Aorta (tissue), 5 donors: ENCODE measurements around the gene ZNF598. TPM values are rescaled to one million over a fixed set of nuclear protein-coding genes. Genes with fewer than 3 reads are reported as not detected.
A peak's percentile ranks its signal among the peaks of the same experiment; 100 is the strongest.

ENCODE experiments used
- ATAC-seq: fragments of 200-7000 bp; cut with Tn5 transposase; one replicate; pipeline ENCODE4 v1.9.1; 2022; ENCODE audit warnings: moderate library complexity; ENCODE audit not compliant: low FRiP score
- DNase-seq, 2 donors: peaks; one replicate each; pipeline ENCODE4 v3.0.0-alpha.2; 2020
- H3K27ac ChIP-seq, 2 donors: one replicate each; pipeline ENCODE4 v1.5.1; 2013; ENCODE audit warnings: low read length in 2 of 2, mild to moderate bottlenecking in 2 of 2, moderate library complexity in 2 of 2, control low read depth in 1 of 2, inconsistent platforms in 1 of 2, low read depth in 1 of 2
- H3K27me3 ChIP-seq, 2 donors: one replicate each; pipeline ENCODE4 v1.6.1; 2013; ENCODE audit warnings: control low read depth in 1 of 2, low read length in 1 of 2, mild to moderate bottlenecking in 1 of 2, moderate library complexity in 1 of 2; ENCODE audit not compliant: insufficient read depth in 2 of 2, control insufficient read depth in 1 of 2
- H3K36me3 ChIP-seq, 2 donors: one replicate each; pipeline ENCODE4 v1.6.1; 2013; ENCODE audit warnings: control low read depth in 1 of 2, low read length in 1 of 2, mild to moderate bottlenecking in 1 of 2; ENCODE audit not compliant: insufficient read depth in 2 of 2, control insufficient read depth in 1 of 2
- H3K4me1 ChIP-seq, 2 donors: one replicate each; pipeline ENCODE4 v1.6.1; 2013; ENCODE audit warnings: low read length in 2 of 2, control low read depth in 1 of 2, mild to moderate bottlenecking in 1 of 2, moderate library complexity in 1 of 2; ENCODE audit not compliant: insufficient read depth in 2 of 2, control insufficient read depth in 1 of 2
- H3K4me3 ChIP-seq, 2 donors: one replicate each; pipeline ENCODE4 v1.5.1; 2013; ENCODE audit warnings: low read length in 2 of 2, control low read depth in 1 of 2, mild to moderate bottlenecking in 1 of 2
- H3K9me3 ChIP-seq: one replicate; pipeline ENCODE4 v1.6.1; 2013; ENCODE audit warnings: mild to moderate bottlenecking, low read length; ENCODE audit not compliant: control insufficient read depth
- WGBS, 2 donors: extraction: QIAGEN DNeasy Blood & Tissue Kit; methylation state at CpG; one replicate each; pipeline ENCODE4 v1.1.7; 2013; 5-methylcytosine and 5-hydroxymethylcytosine counted together
- intact Hi-C, 2 donors: fragments of 100-400 bp; cut with DNase I; formaldehyde crosslinking; loops; one replicate each; pipeline versions ENCODE4 v1.14.2 to v1.15.0; 2022
- polyA plus RNA-seq, 2 donors: library from polyadenylated mRNA; stranded (reverse); fragments of 200-250 nt; gene quantifications; one replicate each; pipeline ENCODE4 v1.2.3, GENCODE V29; 2013
- total RNA-seq, 2 donors: library from RNA; stranded (reverse); fragmentation: NEBNext Ultra II Directional; extraction: Animal tissue kit (Norgen Biotek cat#: 25700); gene quantifications; one replicate each; pipeline ENCODE4 v1.2.1, GENCODE V29; 2021
- donor health status: healthy with polysubstance abuse.
- donor health status: Bipolar disorder and iron deficiency.
- donor health status: DM: no; HTN: no; CAD: no.
- donor health status: DM: no; HTN: no; CAD: no.
- donor health status: DM: yes; HTN: yes; CAD: no.

ZNF598 gene
- total and polyA plus RNA-seq, 4 donors, result 12.8 to 34.4 (median 32.0) TPM

DNA sequence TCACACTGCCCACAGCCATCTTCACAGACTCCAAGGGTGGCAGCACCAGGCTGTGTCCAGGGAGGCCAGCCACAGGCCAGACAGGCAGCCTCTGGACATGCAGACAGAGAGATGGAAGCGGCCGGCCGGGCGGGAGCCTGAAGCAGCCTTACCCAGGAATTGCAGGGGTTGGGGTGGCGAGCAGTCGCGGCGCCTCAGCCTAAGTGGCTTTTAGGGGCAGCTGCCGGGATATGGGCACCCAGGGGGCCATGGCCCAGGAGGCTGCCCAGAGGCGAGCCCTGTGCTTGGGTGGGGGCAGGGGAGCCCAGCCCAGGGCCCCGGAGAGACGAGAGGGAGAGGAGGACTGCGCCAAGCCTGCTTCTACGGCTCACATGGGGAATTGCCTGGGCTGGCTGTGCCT is 15.6 kb upstream of the ZNF598 start:
- no peak for DNase-seq
- intact Hi-C loops, result no loop called here
- WGBS, 2 donors, result 84 to 88% methylated on average over 14 of the region's 14 CpGs
- Histone ChIP-seq H3K9me3 (no peaks in the 10 kb centered on the region), H3K36me3 (no peaks in the 10 kb centered on the region), H3K27me3 (no peaks in the 10 kb centered on the region), H3K4me3 (no peak overlapping the region), H3K27ac (no peak overlapping the region), H3K4me1 (no peaks in the 10 kb centered on the region)
- ATAC-seq, result no peak

DNA sequence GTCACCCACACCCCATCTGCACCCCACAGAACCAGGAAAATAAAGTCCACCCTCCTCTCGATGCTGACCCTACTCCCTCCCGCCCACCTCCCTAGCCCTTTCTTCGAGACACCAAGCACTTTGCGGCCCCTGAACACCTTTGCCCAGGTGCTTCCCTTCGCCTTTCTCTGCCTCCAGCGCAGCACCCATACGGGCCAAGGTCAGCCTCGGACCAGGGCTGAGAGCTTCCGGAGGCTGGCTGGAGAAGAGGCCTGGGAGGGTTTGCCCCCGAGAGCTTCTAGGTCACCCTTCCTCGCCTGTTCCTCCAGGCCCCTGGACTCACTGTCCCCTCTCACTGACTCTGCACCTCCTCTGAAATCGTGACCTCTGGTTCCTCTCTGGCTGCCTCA is 14.4 kb upstream of the ZNF598 start:
- H3K4me1 ChIP-seq, result no peaks in the 10 kb centered on the region
- 91 to 98% methylated on average over 12 of the region's 12 CpGs for WGBS, 2 donors
- ATAC-seq (no peak), DNase-seq (no peak)
- H3K9me3 ChIP-seq, result no peaks in the 10 kb centered on the region
- H3K27ac ChIP-seq, result no peak overlapping the region
- intact Hi-C loops, result loop anchor here (5.0 kb wide), 2 partner anchors 63 to 128 kb away; no protein-coding TSS in a partner anchor
- H3K36me3 ChIP-seq, result no peaks in the 10 kb centered on the region
- no peak overlapping the region for H3K4me3 ChIP-seq
- H3K27me3 ChIP-seq, result no peaks in the 10 kb centered on the region

DNA sequence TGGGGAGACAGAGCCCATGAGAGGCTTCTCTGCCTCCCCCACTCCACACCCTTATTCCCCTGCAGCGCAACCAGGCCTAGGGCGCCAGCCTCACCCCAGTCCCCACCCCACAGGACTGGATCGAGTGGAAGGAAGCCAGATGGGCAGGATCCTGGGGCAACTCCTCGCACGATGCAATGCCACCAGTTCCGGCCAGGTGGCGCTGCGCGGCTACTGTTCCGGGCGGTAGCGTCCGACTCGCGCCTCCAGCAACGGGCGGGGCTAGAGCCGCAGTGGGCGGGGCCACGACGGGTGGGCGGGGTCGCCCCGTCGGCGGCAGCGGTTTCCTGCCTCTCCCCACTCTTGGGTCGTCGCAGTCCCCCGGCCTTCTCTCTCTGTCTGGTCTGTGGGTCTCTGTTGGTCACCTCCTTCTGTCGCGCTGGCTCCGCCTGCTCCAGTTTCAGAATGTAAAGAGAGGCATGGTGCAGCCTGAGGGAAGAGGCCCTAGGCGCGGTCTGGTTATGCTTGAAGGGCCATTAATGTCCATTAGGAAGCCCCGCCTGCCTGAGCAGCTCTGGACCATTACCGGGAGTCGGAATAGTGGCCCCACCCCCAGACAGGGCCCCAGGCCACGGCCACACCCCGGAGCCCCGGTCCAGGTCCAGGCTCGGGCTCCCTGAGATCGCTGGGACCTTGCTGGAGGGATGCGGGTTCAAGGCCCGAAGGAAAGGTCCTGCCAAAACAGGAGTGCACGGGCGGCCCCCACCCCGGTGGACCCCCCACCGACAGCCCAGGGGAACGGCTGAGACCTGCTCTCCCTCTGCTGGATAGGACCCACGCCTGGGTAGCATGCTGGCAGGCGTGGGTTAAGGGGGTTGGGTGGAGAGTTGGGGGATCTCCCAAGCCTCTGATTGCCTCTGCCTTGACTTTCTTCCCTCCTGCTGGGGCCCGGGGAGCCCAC is 13.7 kb upstream of the ZNF598 start:
- no peaks in the 10 kb centered on the region for H3K4me1 ChIP-seq
- 18 to 22% methylated on average over 41 to 53 of the region's 53 CpGs for WGBS, 2 donors
- intact Hi-C loops, result loop anchor here (5.0 kb wide), 2 partner anchors 64 to 129 kb away; no protein-coding TSS in a partner anchor

DNA sequence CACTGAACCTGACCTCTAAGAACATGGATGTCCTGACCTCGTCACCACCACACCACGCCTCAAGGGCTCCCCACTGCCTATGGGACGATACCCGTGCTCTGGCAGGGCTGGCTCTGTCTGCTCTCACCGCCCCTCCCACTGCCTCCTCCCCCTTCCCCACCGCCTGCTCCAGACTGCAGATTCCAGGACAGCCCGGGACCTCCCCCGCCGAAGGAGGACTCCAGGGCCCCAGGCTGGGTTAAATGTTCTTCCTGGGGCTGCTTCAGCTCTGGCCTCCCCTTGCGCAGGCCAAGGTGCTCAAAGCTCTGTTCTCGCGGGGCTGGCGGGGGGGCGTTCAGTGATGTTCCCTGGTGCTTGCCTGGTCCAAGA is 13.1 kb upstream of the ZNF598 start:
- Histone ChIP-seq H3K4me3 (no peak overlapping the region), H3K4me1 (no peaks in the 10 kb centered on the region), H3K27me3 (no peaks in the 10 kb centered on the region), H3K27ac (no peak overlapping the region), H3K9me3 (no peaks in the 10 kb centered on the region), H3K36me3 (no peaks in the 10 kb centered on the region)
- no peak for DNase-seq
- 1% methylated on average over 14 of the region's 14 CpGs for WGBS, 2 donors
- ATAC-seq, result peak; percentile 42
- intact Hi-C loops, result loop anchor here (1.0 to 5.0 kb wide), 3 partner anchors 65 to 130 kb away; no protein-coding TSS in a partner anchor

More for the DNA sequence above, 13.7 kb upstream of the ZNF598 start:
- no peak overlapping the region for H3K4me3 ChIP-seq
- no peak overlapping the region for H3K27ac ChIP-seq
- DNase-seq, result peak; percentile 94 to 99
- H3K9me3 ChIP-seq, result no peaks in the 10 kb centered on the region
- no peaks in the 10 kb centered on the region for H3K36me3 ChIP-seq
- ATAC-seq, result peak; percentile 95
- H3K27me3 ChIP-seq, result no peaks in the 10 kb centered on the region

DNA sequence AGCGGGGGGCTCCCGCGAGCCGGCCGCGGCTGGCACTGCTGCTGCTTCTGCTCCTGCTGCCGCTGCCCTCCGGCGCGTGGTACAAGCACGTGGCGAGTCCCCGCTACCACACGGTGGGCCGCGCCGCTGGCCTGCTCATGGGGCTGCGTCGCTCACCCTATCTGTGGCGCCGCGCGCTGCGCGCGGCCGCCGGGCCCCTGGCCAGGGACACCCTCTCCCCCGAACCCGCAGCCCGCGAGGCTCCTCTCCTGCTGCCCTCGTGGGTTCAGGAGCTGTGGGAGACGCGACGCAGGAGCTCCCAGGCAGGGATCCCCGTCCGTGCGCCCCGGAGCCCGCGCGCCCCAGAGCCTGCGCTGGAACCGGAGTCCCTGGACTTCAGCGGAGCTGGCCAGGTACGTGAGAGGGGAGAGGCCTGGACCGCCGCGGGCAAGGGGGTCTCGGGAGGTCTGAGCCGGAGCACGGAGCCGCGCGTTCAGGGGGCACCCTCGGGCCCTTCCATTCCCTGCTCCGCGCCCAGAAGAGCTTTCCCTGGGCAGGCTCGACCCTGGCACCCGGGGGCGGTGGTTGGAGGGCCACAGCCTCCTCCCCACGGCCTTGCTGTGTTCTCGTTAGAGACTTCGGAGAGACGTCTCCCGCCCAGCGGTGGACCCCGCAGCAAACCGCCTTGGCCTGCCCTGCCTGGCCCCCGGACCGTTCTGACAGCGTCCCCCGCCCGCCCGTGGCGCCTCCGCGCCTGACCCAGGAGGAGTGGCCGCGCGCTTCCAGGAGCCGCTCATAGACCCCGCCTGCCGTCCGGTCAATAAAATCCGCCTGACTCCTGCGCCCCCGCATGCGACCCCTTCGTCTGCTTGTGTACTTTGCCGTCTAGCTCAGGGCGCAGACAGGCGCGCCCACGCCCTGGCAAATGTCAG is 10.6 kb upstream of the ZNF598 start:
- Histone ChIP-seq H3K27me3 (no peaks in the 10 kb centered on the region), H3K27ac (no peak overlapping the region), H3K36me3 (no peaks in the 10 kb centered on the region), H3K4me3 (no peak overlapping the region), H3K4me1 (no peaks in the 10 kb centered on the region), H3K9me3 (no peaks in the 10 kb centered on the region)
- intact Hi-C loops, result loop anchor here (5.0 kb wide), 2 partner anchors 67 to 132 kb away; no protein-coding TSS in a partner anchor
- ATAC-seq (no peak), DNase-seq (no peak)
- 1 to 2% methylated on average over 87 to 96 of the region's 96 CpGs for WGBS, 2 donors

DNA sequence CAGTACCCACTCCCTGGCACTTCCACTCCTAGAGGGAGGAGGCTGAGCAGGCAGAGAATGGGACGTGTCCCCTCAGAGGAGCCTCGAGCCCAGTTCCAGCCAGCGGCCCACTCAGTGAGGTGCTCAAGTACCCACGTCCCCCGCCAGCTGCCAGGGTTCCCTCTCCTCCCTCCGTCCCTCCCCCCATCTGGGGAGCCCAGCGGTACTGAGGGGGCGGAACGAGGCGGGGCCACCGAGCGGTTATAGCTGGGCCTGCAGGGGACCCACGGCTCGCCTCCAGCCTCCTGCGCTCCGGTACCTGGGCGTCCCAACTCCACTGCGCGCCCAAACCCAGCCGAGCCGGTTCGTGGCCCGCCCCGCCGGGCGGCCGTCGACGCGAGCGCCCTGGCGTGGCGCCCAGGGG is 9.9 kb upstream of the ZNF598 start, which contains the start of gene NPW:
Gene NPW, plus strand, starts transcription at position 268 of the 403 bp plus-strand sequence.
- intact Hi-C loops, result no loop called here
- Histone ChIP-seq H3K27me3 (no peaks in the 10 kb centered on the region), H3K4me3 (no peak within 1 kb of the TSS), H3K4me1 (no peaks in the 10 kb centered on the region), H3K9me3 (no peaks in the 10 kb centered on the region), H3K27ac (no peak within 1 kb of the TSS), H3K36me3 (no peaks in the 10 kb centered on the region)
- DNase-seq, result no peak
- no peak for ATAC-seq
- 3% methylated on average over 21 to 33 of the region's 33 CpGs for WGBS, 2 donors

DNA sequence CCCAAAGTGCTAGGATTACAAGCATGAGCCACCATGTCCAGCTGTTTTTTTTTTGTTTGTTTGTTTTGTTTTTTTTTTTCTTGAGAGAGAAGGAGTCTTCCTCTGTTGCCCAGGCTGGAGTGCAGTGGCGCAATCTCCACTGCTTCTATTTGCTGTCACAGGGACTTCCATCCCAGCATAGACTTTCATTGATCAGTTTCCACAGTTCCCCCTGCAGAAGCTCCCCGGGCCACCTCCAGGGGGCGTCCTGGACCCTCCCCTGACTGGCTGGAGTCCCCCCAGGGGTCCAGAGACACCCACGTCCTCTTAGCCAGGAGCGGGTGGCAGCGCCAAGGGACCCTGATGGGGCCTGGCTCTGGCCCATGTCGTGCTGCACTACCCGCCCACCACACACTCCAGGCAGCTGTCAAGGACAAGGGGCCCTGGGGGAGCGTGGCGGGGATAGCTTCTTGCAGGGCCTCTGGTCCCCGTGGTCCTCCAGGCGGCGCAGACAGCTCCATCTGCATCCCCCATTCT is 6.8 kb upstream of the ZNF598 start:
- no peak for DNase-seq
- Histone ChIP-seq H3K27ac (no peak overlapping the region), H3K4me1 (no peaks in the 10 kb centered on the region), H3K27me3 (no peaks in the 10 kb centered on the region), H3K4me3 (no peak overlapping the region), H3K36me3 (no peaks in the 10 kb centered on the region), H3K9me3 (no peaks in the 10 kb centered on the region)
- whole genome bisulfite sequencing, 2 donors, result 29 to 30% methylated on average over 13 of the region's 13 CpGs
- ATAC-seq, result no peak
- intact Hi-C loops, result no loop called here

DNA sequence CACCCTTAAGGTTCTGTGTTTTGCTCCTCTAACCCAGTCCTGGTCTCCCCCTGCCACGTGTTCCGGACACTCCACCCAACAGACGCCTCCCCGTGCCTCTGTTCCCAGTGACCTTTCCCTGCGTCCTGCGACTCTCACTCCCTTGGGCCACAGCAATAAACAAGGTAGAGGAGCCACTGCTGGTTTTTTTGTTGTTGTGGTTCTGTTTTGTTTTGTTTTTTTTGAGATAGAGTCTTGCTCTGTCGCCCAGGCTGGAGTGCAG is 6.3 kb upstream of the ZNF598 start:
- ATAC-seq (no peak), DNase-seq (no peak)
- WGBS, 2 donors, result 88% methylated on average over 5 to 7 of the region's 7 CpGs
- H3K36me3 ChIP-seq, result no peaks in the 10 kb centered on the region
- H3K4me1 ChIP-seq, result no peaks in the 10 kb centered on the region
- H3K4me3 ChIP-seq, result no peak overlapping the region
- no peak overlapping the region for H3K27ac ChIP-seq
- intact Hi-C loops, result no loop called here
- no peaks in the 10 kb centered on the region for H3K9me3 ChIP-seq
- H3K27me3 ChIP-seq, result no peaks in the 10 kb centered on the region
